ENCODE results near the gene KLHDC7B.
A peak's percentile ranks its signal among the peaks of the same experiment; 100 is the strongest.

Gene KLHDC7B

GRCh38 chr22:50548921-50549790 lies 3.5 kb downstream of the KLHDC7B start:
- no peak for DNase-seq

- no peak for DNase-seq
These were observed 4.7 kb downstream of the KLHDC7B start for GRCh38 chr22:50550395-50550794.

GRCh38 chr22:50551160-50551752 lies 5.6 kb downstream of the KLHDC7B start:
- no peak for DNase-seq

- DNase-seq = no peak
These were observed 7.6 kb downstream of the KLHDC7B start for GRCh38 chr22:50553310-50553709.

GRCh38 chr22:50556703-50557102 lies 11.0 kb downstream of the KLHDC7B start:
- DNase-seq = no peak

- DNase-seq = no peak
These were observed 14.3 kb downstream of the KLHDC7B start for GRCh38 chr22:50560034-50560433.

- DNase-seq = no peak
These were observed 16.0 kb downstream of the KLHDC7B start for GRCh38 chr22:50561401-50562358.

GRCh38 chr22:50562523-50563412 lies 17.1 kb downstream of the KLHDC7B start, which contains the start of gene SYCE3:
SYCE3 (minus strand) TSS chr22:50562919; CDS start chr22:50556405, 6,514 bp downstream.
- DNase-seq = peak; percentile 73 to 87

- no peak for DNase-seq
These were observed 17.9 kb downstream of the KLHDC7B start for GRCh38 chr22:50563413-50564160.

- DNase-seq = no peak
These were observed 18.6 kb downstream of the KLHDC7B start for GRCh38 chr22:50564289-50564688.

- DNase-seq = no peak
These were observed 22.1 kb downstream of the KLHDC7B start for GRCh38 chr22:50567721-50568252.

GRCh38 chr22:50568626-50569025 lies 22.9 kb downstream of the KLHDC7B start:
- DNase-seq = no peak

GRCh38 chr22:50569041-50569459 lies 23.4 kb downstream of the KLHDC7B start:
- DNase-seq = no peak

- no peak for DNase-seq
These were observed 24.3 kb downstream of the KLHDC7B start for GRCh38 chr22:50569896-50570535.

- no peak for DNase-seq
These were observed 25.2 kb downstream of the KLHDC7B start for GRCh38 chr22:50570861-50571260.

GRCh38 chr22:50571264-50572175 lies 25.8 kb downstream of the KLHDC7B start:
- no peak for DNase-seq

- no peak for DNase-seq
These were observed 27.3 kb downstream of the KLHDC7B start for GRCh38 chr22:50572965-50573364.

GRCh38 chr22:50573491-50574382 lies 28.0 kb downstream of the KLHDC7B start:
- DNase-seq = no peak
